ENCODE results near the gene SCGB1D2.

The SCGB1D2 gene

DNA sequence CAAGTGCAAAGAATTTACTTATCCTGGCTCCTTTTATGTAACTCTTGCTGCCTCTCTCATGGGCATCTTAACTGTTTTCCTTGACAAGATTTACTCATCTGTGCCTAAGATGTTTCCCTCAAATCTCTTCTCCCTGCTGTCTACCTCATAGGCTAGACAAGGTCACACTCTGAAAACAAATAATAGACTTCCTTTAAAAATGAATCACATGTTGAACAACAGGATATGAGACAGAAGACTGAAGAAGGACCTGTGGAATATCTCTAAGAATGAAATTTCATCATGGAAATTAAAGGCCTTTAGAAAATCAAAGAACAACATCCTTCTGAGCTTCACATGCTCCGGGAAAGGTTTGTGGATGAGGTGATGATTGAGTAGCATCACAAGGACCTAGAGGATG is 22.0 kb downstream of the SCGB1D2 start:
- DNase-seq: no peak

DNA sequence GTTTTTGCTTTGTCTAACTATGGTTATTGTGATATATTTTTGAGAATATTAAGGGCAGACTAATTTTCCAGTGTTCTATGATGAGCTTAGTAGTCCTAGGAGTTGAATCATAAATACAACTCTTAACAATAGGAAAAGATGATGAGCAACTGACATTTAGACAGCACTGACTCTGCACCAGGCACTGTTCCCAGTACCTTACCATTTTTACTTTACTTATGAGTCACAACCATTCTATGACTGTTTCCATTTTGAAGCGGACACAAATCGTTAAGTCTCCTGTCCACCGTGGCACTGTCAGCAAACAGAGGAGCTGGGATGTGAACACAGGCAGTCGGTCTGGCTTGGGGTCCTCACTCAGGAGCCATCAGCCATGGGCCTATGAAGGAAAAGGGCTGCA is 24.5 kb downstream of the SCGB1D2 start:
- no peak for DNase-seq

DNA sequence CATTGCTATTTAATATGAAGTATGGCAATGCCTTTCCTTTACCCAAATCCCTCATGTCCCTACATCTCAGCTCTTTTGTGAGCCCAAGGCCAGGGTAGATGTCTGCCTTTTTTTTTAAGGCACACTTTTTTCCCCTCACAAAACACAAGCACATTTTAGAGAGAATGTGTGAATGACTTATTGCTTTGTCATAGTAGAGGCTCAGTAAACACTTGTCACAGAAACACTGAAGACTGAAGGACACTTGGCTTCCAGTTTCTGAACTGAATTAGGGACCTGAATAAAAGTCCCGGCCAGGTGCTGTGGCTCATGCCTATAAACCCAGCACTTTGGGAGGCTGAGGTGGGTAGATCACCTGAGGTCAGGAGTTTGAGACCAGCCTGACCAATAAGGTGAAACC is 25.0 kb downstream of the SCGB1D2 start:
- DNase-seq: no peak

- DNase-seq: no peak
These were observed 25.5 kb downstream of the SCGB1D2 start for GRCh38 chr11:62267576-62267975.

DNA sequence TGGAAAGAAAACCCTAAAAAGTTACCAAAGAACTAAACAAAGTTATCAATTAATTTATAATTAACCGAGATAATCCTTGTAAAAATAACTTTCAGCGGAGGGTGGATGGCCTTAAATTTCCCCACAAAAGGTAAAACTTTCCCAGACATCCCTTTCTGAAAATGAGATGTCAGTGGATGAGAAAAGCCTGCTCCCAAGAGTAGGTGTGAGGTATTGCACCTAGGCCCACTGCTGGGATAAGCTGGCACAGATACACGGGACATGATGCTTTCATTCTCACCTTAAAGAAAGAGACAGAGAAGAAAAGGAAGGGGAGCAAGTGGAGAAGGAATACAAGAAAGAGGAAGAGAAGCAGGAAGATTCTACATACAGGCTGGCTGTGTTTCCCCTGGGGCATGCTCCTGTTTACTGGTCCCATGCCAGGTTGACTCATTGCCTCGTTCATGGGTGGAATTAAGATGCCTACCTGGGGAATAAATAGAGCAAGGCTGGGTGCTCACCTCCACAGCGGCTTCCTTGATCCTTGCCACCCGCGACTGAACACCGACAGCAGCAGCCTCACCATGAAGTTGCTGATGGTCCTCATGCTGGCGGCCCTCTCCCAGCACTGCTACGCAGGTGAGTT is 27.7 kb downstream of the SCGB1D2 start, which contains the start of gene SCGB2A2:
Gene SCGB2A2 (plus strand): TSS at position 505 of the 625 bp plus-strand sequence. CDS start 59 bp downstream, at position 564.
- DNase-seq: no peak

- DNase-seq: no peak
These were observed 31.2 kb downstream of the SCGB1D2 start for GRCh38 chr11:62273284-62273683.

GRCh38 chr11:62273789-62274275 is 31.8 kb downstream of the SCGB1D2 start:
- DNase-seq: no peak

DNA sequence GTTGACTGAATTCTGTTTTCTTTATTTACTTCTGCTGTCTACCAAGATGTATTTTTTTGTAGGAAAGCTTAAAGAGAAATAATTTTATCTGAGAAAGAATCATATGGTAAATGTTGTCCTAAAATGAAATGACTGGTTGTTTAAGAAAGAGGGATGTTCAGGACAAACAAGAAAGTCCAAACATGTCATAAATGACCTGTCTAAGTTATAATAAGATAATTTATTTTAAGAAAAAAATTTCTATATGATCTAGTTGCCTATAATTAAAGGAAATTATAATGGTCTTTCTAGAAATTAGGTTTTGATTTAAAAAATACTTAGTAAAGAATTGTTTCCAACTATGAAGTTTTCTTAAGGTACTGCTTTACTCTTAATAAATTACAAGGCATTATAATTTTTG is 38.4 kb downstream of the SCGB1D2 start:
- no peak for DNase-seq

Data from CD4-positive, alpha-beta T cell treated with Interleukin-12 subunit alpha and Interleukin-12 subunit beta, for 1 hour (primary cell).